Neural crest cell (in vitro differentiated cells): Measurements from ENCODE around the gene HNRNPUL1. TPM values are rescaled to one million over a fixed set of nuclear protein-coding genes. Genes with fewer than 3 reads are reported as not detected.

Experiments
- DNase-seq: peaks from one replicate; pipeline ENCODE4 v3.0.0; 2021; ENCODE audit warnings: low read depth, mixed read lengths, low spot score
- H3K27ac Mint-ChIP-seq: one replicate; pipeline ENCODE4 v1.8.0; 2021; ENCODE audit warnings: mild to moderate bottlenecking, mixed read lengths; ENCODE audit not compliant: unreplicated experiment
- H3K27me3 Mint-ChIP-seq: 2 replicates; pipeline ENCODE4 v1.8.0; 2021; ENCODE audit warnings: low read depth, mild to moderate bottlenecking, mixed read lengths
- H3K36me3 Mint-ChIP-seq: 2 replicates; pipeline ENCODE4 v1.8.0; 2021; ENCODE audit warnings: low read depth, mild to moderate bottlenecking, mixed read lengths
- H3K4me1 Mint-ChIP-seq: 2 replicates; pipeline ENCODE4 v1.8.0; 2021; ENCODE audit warnings: mixed read lengths
- H3K4me3 Mint-ChIP-seq: one replicate; pipeline ENCODE4 v1.8.0; 2021; ENCODE audit warnings: mild to moderate bottlenecking, mixed read lengths
- H3K9me3 Mint-ChIP-seq: 2 replicates; pipeline ENCODE4 v1.8.0; 2021; ENCODE audit warnings: mixed read lengths
- total RNA-seq: library from RNA; stranded (reverse); gene quantifications from 2 replicates; pipeline ENCODE4 v1.2.1, GENCODE V29; 2021
- TF ChIP-seq, protein P1 (sequence below): fragments of 200-600 bp; sonication (generic); conservative IDR thresholded peaks from 2 replicates; pipeline ENCODE4 v1.5.0; 2021; ENCODE audit warnings: antibody characterized with exemption, mild to moderate bottlenecking

HNRNPUL1 gene
- total RNA-seq, 1 donor from 2014 or later = 306 TPM

DNA sequence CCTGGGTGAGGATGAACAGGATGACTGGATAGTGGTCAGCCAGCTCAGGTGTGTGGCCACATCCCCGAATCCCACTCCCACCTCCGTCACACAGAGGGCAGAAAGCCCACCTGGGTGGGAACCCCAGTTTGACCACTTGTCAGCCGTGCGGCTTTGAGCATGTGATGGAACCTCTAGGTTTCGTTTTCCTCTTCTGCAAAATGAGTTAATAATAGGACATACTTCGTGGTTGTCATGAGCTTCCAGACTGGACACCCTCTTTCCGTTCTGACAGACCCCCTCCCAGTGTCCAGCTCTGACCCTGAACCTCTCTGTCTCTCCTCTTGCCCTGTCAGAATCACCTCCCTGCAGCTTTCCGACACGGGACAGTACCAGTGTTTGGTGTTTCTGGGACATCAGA is 43.4 kb upstream of the HNRNPUL1 start:
- TF ChIP-seq, protein P1, sequence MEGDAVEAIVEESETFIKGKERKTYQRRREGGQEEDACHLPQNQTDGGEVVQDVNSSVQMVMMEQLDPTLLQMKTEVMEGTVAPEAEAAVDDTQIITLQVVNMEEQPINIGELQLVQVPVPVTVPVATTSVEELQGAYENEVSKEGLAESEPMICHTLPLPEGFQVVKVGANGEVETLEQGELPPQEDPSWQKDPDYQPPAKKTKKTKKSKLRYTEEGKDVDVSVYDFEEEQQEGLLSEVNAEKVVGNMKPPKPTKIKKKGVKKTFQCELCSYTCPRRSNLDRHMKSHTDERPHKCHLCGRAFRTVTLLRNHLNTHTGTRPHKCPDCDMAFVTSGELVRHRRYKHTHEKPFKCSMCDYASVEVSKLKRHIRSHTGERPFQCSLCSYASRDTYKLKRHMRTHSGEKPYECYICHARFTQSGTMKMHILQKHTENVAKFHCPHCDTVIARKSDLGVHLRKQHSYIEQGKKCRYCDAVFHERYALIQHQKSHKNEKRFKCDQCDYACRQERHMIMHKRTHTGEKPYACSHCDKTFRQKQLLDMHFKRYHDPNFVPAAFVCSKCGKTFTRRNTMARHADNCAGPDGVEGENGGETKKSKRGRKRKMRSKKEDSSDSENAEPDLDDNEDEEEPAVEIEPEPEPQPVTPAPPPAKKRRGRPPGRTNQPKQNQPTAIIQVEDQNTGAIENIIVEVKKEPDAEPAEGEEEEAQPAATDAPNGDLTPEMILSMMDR = no peak
- peaks cover 68% of the 10 kb centered on the region for H3K4me1 Mint-ChIP-seq
- H3K27me3 Mint-ChIP-seq = peaks cover 48% of the 10 kb centered on the region
- peak overlapping the region; percentile 74 for H3K4me3 Mint-ChIP-seq
- H3K9me3 Mint-ChIP-seq = no peaks in the 10 kb centered on the region
- no peak overlapping the region for H3K27ac Mint-ChIP-seq
- H3K36me3 Mint-ChIP-seq = no peaks in the 10 kb centered on the region
- no peak for DNase-seq

DNA sequence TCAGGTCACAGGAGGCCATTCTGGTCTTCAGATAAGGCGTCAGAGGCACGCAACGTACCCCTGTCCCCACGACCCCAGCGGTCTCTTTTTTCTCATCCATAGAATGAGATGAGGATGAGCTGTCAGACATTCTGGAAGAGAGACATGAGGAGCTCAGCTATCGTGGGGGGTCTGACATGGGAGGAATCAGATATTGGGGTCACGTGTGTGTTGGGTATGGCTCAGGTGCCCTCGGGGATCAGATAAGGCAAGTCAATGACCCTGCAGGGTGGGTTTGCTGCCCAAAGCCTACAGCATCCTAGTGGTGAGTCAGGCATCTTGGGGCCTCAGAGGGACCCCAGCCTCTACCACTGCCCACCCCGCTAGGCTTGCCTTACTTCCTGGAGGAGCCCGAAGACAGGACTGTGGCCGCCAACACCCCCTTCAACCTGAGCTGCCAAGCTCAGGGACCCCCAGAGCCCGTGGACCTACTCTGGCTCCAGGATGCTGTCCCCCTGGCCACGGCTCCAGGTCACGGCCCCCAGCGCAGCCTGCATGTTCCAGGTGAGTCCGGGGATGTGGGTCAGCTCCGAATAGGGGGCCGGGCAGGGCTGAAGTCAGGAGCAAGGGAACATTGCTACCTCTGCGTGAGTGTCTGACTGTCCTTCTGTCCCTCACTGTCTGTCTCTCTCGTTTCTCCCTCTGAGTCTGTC is 42.5 kb upstream of the HNRNPUL1 start:
- peaks cover 51% of the 10 kb centered on the region for H3K27me3 Mint-ChIP-seq
- no peaks in the 10 kb centered on the region for H3K36me3 Mint-ChIP-seq
- peaks cover 71% of the 10 kb centered on the region for H3K4me1 Mint-ChIP-seq
- no peaks in the 10 kb centered on the region for H3K9me3 Mint-ChIP-seq
- peak overlapping the region; percentile 74 for H3K4me3 Mint-ChIP-seq
- H3K27ac Mint-ChIP-seq = peak overlapping the region; percentile 45
- TF ChIP-seq, protein P1 = no peak
- no peak for DNase-seq

DNA sequence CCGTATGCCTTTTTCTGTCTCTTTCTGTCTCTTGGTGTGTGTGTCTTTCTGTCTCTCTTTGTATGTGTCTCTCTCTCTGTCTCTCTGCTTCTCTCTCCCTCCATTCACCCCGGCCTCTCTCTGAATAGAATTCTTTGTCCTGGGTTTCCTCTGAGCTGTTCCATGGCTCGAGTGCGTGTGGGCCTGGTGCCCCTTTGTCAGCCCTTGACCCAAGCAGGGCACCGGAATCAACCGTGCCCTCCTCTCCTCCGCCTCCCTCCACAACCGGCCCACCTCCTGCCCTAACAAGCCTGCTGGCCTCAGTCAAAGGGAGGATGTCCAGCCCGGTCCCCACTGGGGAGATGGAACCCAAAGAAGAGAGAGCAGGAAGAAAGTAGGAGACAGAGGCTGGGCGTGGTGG is 41.9 kb upstream of the HNRNPUL1 start:
- Mint-ChIP-seq H3K36me3 (no peaks in the 10 kb centered on the region), H3K4me3 (peak overlapping the region; percentile 10), H3K9me3 (no peaks in the 10 kb centered on the region), H3K27me3 (peaks cover 54% of the 10 kb centered on the region), H3K27ac (peak overlapping the region; percentile 45), H3K4me1 (peaks cover 71% of the 10 kb centered on the region)
- TF ChIP-seq, protein P1 = no peak
- no peak for DNase-seq

DNA sequence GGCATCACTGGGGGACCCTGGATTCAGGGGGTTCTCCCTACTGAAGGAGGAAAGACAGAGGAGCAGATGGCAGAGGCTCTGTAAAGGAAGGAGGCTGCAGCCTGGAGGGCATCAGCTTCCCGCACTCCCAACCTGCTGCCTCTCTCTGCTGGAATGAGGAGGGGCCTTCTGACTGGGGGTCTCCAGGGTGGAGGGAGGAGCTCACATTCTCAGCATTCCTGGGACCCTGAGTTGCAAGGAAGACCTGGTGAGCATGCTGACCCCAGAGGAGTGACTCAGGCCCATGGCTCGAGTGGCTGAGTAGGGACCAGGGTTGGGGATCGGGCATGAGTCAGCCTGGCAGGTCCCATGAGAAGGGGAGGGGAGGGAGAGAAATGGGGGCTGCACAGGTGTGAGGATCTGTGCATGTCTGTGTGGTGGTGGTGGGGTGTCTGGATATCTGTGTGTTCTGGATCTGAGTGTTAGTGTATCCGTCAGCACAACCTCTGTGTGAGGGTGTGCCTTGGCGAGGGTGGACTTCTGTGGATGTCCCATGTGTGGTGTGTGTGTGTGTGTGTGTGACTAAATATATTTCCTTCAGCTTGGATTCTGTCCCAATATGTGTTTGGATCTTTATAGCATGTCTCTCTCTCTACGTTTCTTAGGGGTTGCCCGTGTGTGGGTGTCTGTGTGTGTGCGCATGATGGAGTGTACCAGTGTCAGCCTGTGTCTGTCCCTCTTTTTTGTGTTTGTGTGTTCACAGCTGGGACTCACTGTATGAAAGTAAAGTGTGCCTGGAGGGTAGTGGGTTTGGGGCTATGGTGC is 40.5 kb upstream of the HNRNPUL1 start:
- TF ChIP-seq, protein P1 = no peak
- Mint-ChIP-seq H3K9me3 (no peaks in the 10 kb centered on the region), H3K4me3 (peak overlapping the region; percentile 7), H3K27me3 (peaks cover 48% of the 10 kb centered on the region), H3K36me3 (no peaks in the 10 kb centered on the region), H3K27ac (peak overlapping the region; percentile 51), H3K4me1 (peaks cover 62% of the 10 kb centered on the region)
- DNase-seq = no peak

DNA sequence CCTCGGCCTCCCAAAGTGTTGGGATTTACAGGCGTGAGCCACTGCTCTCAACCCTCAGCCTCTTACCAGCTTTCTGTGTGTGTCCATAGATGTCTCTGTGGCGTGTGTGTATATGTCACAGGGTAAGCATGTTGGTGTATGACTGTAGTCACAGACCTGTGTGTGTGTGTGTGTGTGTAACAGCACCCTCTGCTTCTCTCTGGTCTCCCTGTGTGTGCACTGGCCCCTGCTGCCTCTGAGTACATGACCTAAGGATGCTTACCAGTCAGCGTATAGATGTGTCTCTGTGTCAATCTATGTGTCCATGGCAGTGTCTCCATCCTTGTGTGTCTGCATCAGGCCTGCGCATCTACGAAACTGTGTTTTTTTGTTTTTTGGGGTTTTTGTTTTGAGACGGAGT is 39.5 kb upstream of the HNRNPUL1 start:
- peaks cover 55% of the 10 kb centered on the region for H3K4me1 Mint-ChIP-seq
- no peaks in the 10 kb centered on the region for H3K36me3 Mint-ChIP-seq
- H3K27me3 Mint-ChIP-seq = peaks cover 40% of the 10 kb centered on the region
- H3K4me3 Mint-ChIP-seq = peak overlapping the region; percentile 26
- TF ChIP-seq, protein P1 = no peak
- H3K9me3 Mint-ChIP-seq = no peaks in the 10 kb centered on the region
- DNase-seq = no peak
- H3K27ac Mint-ChIP-seq = no peak overlapping the region
